Measurements from ENCODE around the gene SCYL3.
"Not testable (repeated sequence)": the region's sequence is repeated elsewhere in the genome, so short reads cannot be mapped to it uniquely, and the experiment has no call there.

The SCYL3 gene

DNA sequence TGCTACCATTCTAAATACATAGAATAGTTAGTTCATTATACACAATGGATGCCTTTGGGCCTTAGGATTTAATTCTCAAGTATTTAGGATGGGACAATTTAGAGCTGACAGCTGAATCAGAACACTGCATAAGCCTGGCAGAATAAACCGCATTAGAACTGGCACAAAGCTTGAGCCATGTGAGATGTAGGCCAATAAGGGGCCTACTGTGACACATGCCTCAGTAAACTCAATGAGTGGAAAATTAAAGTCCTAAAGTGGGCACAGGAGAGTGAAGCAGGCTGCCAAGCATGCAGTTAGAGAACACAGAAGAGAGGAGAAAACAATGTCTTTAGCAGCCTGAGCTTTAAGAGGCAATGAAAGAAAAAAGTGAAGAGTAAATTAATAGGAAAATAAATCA, 24.3 kb downstream of the SCYL3 start:
- no peak for DNase-seq

DNA sequence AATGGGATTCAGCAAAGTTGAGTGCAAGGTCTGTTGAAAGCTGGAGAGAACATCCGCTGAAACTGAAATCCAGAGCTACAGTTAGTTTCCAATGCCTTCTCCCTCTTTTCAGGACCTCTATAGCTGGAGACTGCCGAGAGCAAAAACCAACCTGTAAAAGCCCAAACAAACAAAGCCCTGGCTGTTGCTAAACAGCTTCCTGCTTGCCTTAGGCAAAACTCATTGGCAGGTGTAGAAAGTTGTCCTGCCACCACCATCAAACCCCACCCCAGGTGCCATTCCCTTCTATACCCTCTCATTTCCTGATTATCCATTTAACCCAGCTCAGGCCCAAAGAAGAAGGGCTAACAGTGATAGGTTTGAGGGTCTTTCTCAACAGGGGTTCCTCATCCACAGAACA, 24.7 kb downstream of the SCYL3 start:
- DNase-seq = no peak

GRCh38 chr1:169867012-169867675, 26.6 kb downstream of the SCYL3 start:
- DNase-seq = no peak

DNA sequence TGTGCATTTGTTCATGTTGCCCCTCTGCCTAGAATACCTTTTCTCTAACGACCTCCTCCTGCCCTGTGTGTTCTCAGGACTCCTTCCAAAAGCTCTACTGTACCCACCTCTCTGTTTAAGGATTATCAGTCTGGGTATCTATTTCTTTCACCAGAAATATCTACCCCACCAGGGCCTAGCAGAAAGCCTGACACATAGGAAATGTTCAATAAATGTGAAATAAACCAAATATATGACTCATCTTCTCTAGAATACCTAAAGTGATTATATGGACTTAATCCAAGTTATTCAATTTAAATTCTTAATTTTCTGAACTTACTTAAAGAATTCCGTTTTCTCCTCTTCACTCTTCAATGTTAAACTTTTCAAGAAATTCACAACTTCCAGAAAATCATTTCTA, 27.1 kb downstream of the SCYL3 start:
- no peak for DNase-seq

- DNase-seq = not testable (repeated sequence)
These were observed 29.2 kb downstream of the SCYL3 start for GRCh38 chr1:169864531-169864930.

GRCh38 chr1:169860750-169861149, 32.9 kb downstream of the SCYL3 start:
- no peak for DNase-seq

DNA sequence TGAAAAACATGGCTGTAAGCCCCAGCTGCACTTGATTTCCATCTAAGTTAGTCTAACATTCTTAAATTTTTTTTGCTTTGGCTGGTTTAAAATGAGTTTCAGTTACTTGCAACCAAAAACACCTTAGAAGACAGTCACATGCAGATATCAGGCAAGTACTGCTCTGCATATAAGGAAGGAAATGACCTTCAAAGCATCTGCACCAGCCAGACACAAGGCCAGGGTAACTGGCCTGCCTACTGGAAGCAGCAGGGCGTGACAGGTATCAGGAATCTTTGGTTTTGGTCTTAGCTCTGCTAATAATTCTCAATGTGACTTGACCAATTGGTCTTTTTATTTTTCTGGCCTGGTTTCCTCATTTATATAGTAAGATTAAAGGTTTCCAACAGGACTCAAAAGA, 33.5 kb downstream of the SCYL3 start:
- no peak for DNase-seq

DNA sequence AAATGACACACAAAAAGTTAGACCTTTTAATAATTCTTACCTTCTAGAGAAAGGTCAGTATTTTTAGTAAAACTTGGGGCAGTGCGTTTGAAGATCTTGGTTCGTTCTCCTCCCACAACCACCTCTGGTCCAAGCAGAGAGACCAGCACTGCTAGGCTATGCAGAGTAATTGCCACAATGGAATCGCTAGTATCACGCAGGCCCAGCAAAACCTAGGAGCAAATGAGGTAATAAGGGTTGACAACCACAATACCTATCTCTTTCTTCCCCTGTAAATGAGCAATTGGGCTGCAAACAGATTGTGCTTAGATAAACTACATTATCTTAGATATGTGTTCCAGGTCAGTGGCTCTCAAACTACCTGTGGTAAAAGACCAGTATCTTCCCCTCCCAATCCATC, 34.7 kb downstream of the SCYL3 start:
- DNase-seq = no peak

DNA sequence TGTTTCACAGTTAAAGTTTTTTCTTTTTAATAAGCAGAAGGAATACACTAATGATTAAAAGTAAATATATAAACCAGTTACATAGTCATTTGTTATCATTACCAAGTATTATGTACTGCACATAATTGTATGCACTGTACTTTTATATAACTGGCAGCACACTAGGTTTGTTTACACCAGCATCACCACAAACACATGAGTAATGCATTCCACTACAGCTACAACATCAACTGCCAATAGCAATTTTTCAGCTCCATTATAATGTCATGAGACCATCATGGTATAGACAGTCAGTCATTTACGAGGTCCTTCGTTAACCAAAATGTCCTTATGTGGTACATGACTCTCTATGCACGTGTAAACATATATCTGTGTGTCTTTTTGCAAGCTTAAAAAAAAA, 35.2 kb downstream of the SCYL3 start:
- DNase-seq = no peak

GRCh38 chr1:169853341-169853740, 40.4 kb downstream of the SCYL3 start:
- DNase-seq = no peak

DNA sequence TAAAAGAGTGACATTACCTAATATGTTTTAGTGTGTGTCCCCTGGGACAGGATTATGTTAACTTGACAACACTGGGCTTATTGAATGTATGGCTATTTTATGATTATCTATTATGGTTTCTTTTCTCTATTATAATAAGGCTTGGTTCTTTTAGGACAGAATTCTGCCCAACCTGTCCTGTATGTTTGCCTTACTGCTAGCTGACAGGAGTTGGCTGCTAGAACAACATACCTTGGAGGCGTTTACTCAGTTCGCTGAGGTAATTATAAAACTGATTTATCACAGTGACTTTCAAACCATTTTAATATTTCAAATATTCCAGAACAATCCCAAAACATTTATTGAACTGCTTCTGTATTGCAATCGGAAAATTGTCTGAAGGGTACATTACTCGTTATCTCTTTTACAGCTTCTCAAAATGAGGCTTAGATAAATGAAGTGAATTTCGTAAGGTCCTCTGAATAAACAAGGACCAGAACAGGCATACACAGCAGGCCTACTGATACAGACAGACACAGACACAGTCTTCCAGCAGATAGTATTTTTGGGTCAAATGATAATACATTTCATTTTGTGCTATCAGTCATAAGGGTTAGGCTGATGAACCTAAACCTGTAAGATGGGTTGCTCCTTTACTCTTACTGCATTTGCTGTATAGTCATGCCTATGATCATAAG, 44.2 kb downstream of the SCYL3 start:
- no peak for DNase-seq

DNA sequence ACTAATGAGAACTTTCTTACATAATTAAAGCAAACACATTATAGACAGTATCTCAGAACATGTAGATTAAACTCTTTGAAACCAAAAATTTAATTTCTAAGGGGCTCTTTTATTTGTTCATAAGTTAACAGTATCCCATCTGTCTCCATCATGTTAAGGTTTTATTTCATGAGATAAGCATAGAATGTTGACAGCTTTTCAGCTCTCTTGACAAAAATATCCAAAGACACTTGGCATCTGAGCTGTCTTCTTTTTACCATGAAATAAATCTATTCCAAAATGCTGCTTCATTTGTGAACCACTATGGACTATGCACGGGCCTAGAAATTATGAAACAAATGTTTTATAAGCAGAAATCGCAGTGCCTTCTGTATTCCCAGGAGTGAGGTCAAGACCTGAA, 45.2 kb downstream of the SCYL3 start:
- DNase-seq = no peak

DNA sequence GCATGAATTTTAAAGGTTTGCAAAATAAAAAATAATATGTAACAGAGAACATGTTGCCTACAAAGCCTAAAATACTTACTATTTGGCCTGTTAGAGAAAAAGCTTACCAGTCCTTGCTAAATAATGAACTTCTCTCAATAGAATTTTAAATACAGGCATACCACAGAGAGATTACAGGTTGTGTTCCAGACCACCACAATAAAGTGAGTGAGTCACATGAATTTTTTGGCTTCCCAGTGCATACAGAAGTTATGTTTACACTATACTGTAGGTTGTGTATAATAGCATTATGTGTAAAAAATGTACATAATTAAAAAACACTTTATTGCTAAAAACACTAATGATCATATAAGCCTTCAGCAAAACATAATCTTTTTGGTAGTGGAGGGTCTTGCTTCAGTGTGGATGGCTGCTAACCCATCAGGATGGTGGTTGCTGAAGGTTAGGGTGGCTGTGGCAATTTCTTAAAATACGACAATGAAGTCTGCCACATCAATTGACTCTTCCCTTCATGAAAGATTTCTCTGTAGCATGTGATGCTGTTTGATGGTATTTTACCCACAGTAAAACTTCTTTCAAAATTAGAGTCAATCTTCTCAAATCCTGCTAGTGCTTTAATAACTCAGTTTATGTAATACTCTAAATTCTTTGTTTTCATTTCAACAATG, 48.6 kb downstream of the SCYL3 start:
- DNase-seq = no peak

DNA sequence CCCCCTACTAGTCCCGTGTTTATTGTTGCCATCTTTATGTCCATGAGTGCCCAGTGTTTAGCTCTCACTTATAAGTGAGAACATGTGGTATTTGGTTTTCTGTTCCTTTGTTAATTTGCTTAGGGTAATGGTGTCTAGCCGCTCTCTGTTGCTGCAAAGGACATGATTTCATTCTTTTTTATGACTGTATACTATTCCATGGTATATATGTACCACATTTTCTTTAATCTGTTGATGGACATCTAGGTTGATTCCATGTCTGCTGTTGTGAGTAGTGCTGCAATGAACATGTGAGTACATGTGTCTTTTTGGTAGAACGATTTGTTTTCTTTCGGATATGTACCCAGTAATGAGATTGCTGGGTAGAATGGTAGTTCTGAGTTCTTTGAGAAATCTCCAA, 54.8 kb downstream of the SCYL3 start:
- no peak for DNase-seq

DNA sequence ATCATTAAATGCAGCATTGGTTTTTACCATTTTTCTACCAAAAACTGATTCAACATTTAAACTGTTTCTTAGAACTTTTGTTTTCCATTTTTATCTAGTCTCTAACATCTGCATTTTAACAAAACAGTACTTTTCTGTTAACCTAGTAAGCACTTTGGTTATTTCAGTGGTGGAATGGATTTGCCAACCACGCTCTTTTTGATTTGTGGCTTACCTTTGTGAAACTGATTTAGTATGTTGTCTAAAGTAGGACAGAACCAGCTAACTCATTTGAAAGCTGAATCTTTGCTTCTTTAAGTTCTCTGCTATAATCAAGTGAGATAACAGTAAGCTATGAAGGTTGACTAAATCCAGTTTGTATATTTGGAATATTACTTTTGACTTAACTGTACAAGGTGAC, 57.5 kb downstream of the SCYL3 start:
- no peak for DNase-seq

GRCh38 chr1:169835647-169836046, 58.0 kb downstream of the SCYL3 start:
- DNase-seq = no peak

- DNase-seq = no peak
These were observed 58.8 kb downstream of the SCYL3 start for GRCh38 chr1:169834869-169835268.

- no peak for DNase-seq
These were observed 60.4 kb downstream of the SCYL3 start for GRCh38 chr1:169833179-169833901.

DNA sequence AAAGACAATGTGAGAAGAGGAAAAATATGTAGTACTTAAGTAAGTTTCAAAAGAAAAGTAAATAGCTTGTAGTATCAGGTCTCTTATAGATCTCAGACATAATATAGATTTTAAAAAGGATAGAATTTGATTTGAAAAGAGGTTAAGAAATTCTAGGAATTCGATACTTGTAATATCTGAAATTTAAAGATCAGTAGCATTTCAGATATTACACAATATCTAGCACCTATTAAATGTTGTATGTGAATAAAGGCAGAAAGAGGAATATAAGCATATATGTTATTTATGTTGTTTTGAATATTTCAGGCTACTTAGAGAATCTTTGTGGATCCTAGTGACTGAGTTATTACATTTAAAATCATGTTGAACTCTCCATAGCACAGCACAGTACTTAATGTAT, 64.0 kb downstream of the SCYL3 start:
- DNase-seq = no peak

- DNase-seq = no peak
These were observed 69.5 kb downstream of the SCYL3 start for GRCh38 chr1:169824153-169824552.

DNA sequence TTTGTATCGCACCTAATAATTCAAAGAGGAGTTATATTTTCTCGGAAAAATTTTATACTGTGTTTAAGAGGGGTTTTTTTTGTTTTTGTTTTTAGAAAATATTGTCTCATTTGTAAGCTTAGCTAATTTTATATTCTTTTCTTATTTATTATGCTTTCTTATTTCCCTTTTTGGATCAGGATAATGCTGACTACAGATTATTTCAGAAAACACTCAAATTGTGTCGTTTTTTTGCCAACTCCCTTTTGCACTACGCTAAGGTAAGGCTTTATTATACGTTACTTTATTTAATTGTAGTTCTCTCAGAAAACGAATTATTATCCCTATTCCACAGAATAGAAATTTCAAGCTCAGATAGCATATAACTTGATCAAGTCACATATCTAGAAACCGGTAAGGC, 72.2 kb downstream of the SCYL3 start:
- DNase-seq = no peak

DNA sequence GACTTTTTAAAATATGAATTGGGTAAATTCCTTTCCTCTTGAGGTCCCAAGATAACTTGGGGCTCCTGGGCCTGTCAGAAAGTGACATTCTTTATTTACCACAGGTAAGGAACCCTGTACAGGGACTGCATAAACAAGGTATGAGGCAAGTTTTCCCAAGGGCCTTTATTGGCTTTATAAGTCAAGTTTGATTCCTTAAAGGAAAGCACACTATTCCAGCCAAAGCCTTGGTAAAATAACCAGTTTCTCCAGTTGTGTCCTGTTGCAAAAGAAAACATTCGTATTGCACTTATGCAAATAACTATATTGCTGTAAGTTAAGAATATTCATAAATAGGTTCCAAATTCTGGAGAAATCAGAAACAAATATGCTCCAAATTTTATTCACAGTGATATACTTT, 77.1 kb downstream of the SCYL3 start:
- DNase-seq = no peak

GRCh38 chr1:169814265-169814664, 79.4 kb downstream of the SCYL3 start:
- DNase-seq = no peak

DNA sequence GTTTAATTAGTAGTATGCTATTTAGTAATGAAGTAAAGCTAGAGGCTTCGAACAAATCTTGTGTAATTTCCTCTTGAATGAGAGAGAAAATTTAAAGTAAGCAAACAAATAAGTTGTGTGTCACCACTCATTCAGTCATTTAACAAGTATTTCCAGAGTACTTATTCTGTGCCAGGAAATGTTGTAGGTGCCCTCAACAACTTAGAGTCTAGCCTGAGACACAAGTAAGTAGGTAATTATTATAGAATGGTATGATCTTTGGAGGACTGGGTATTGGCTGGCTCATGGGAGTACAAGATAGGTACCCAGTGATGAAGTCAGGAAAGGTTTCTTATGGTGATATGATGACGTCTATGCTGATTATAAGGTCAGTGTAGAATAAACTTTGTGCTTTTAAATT, 81.6 kb downstream of the SCYL3 start:
- no peak for DNase-seq

Measured in kidney glomerular epithelial cell (primary cell).